22Rv1 (cell line): Measurements from ENCODE around the gene UGT1A4.

ENCODE experiments used
- ZFX ChIP-seq: fragments of 450-650 bp; IDR thresholded peaks from 2 replicates; pipeline ENCODE4 v1.6.1; 2017; ENCODE audit warnings: antibody characterized with exemption, borderline replicate concordance
- TF ChIP-seq, protein P1 (sequence below): fragments of 450-650 bp; IDR thresholded peaks from 2 replicates; pipeline ENCODE4 v1.5.1; 2017; ENCODE audit warnings: mild to moderate bottlenecking

DNA sequence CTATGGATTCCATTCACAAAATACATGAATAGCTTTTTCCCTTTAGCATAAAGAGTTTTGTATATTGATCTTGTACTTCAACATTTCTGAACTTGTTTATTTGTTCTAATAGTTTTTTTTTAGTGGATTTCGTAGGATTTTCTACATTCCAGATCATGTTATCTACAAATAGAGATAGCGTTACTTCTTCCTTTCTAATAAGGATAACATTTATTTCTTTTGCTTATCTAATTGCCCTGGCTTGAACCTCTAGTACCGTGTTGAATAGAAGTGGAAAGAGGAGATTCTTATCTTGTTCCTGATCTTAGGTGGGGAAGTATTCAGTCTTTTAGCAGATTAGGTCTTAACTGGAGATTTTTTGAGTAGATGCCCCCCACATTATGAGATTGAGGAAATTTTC, 16.3 kb upstream of the UGT1A4 start:
- TF ChIP-seq, protein P1, sequence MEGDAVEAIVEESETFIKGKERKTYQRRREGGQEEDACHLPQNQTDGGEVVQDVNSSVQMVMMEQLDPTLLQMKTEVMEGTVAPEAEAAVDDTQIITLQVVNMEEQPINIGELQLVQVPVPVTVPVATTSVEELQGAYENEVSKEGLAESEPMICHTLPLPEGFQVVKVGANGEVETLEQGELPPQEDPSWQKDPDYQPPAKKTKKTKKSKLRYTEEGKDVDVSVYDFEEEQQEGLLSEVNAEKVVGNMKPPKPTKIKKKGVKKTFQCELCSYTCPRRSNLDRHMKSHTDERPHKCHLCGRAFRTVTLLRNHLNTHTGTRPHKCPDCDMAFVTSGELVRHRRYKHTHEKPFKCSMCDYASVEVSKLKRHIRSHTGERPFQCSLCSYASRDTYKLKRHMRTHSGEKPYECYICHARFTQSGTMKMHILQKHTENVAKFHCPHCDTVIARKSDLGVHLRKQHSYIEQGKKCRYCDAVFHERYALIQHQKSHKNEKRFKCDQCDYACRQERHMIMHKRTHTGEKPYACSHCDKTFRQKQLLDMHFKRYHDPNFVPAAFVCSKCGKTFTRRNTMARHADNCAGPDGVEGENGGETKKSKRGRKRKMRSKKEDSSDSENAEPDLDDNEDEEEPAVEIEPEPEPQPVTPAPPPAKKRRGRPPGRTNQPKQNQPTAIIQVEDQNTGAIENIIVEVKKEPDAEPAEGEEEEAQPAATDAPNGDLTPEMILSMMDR, result no peak
- TF ChIP-seq ZFX, result no peak
